Astrocyte (in vitro differentiated cells and primary cell): ENCODE data around the gene PPM1B. TPM values are rescaled to one million over a fixed set of nuclear protein-coding genes. Genes with fewer than 3 reads are reported as not detected.
A peak's percentile ranks its signal among the peaks of the same experiment; 100 is the strongest.

Experiments used
- DNase-seq: peaks from one replicate; pipeline ENCODE4 v3.0.0-alpha.2; 2010; ENCODE audit warnings: low read depth
- FAIRE-seq: peaks from 2 replicates; lab custom pipeline; 2011; peaks lifted over from hg19 to GRCh38; lab: Jason Lieb, UNC
- H2AFZ ChIP-seq: 2 replicates; pipeline ENCODE4 v1.6.0; 2012; ENCODE audit warnings: low read depth, low read length, inconsistent platforms
- H3K27ac ChIP-seq: 2 replicates; pipeline ENCODE4 v1.5.1; 2011; ENCODE audit warnings: low read depth, low read length, inconsistent platforms
- H3K27me3 ChIP-seq: 2 replicates; pipeline ENCODE4 v1.6.0; 2011; ENCODE audit warnings: low read length, inconsistent platforms; ENCODE audit not compliant: insufficient read depth
- H3K36me3 ChIP-seq: 2 replicates; pipeline ENCODE4 v1.5.1; 2011; ENCODE audit warnings: low read length, inconsistent platforms; ENCODE audit not compliant: insufficient read depth
- H3K4me1 ChIP-seq: 2 replicates; pipeline ENCODE4 v1.5.1; 2011; ENCODE audit warnings: low read length, inconsistent platforms; ENCODE audit not compliant: insufficient read depth
- H3K4me2 ChIP-seq: 2 replicates; pipeline ENCODE4 v1.6.0; 2012; ENCODE audit warnings: low read length, inconsistent platforms
- H3K4me3 ChIP-seq: 2 replicates; pipeline ENCODE4 v1.5.1; 2011; ENCODE audit warnings: low read depth, mild to moderate bottlenecking, low read length, inconsistent platforms; ENCODE audit not compliant: insufficient read depth
- H3K79me2 ChIP-seq: 2 replicates; pipeline ENCODE4 v1.6.0; 2012; ENCODE audit warnings: mild to moderate bottlenecking, low read length, inconsistent platforms; ENCODE audit not compliant: insufficient read depth
- H3K9ac ChIP-seq: 2 replicates; pipeline ENCODE4 v1.6.0; 2012; ENCODE audit warnings: mild to moderate bottlenecking, low read length, inconsistent platforms
- H3K9me3 ChIP-seq: 2 replicates; pipeline ENCODE4 v1.5.1; 2012; ENCODE audit warnings: low read depth, mild to moderate bottlenecking, low read length, inconsistent platforms; ENCODE audit not compliant: insufficient read depth
- H4K20me1 ChIP-seq: 2 replicates; pipeline ENCODE4 v1.6.0; 2012; ENCODE audit warnings: low read length, inconsistent platforms; ENCODE audit not compliant: insufficient read depth
- H3K27ac Mint-ChIP-seq: one replicate; pipeline ENCODE4 v1.8.0; 2021; ENCODE audit warnings: mild to moderate bottlenecking, mixed read lengths; ENCODE audit not compliant: unreplicated experiment
- H3K27me3 Mint-ChIP-seq: one replicate; pipeline ENCODE4 v1.8.0; 2021; ENCODE audit warnings: low read depth, mixed read lengths; ENCODE audit not compliant: unreplicated experiment
- H3K36me3 Mint-ChIP-seq: one replicate; pipeline ENCODE4 v1.8.0; 2021; ENCODE audit warnings: low read depth, mixed read lengths; ENCODE audit not compliant: unreplicated experiment
- H3K4me1 Mint-ChIP-seq: one replicate; pipeline ENCODE4 v1.8.0; 2021; ENCODE audit warnings: low read depth, mixed read lengths; ENCODE audit not compliant: unreplicated experiment
- H3K4me3 Mint-ChIP-seq: one replicate; pipeline ENCODE4 v1.8.0; 2021; ENCODE audit warnings: mild to moderate bottlenecking, moderate library complexity, mixed read lengths; ENCODE audit not compliant: unreplicated experiment
- H3K9me3 Mint-ChIP-seq: one replicate; pipeline ENCODE4 v1.8.0; 2021; ENCODE audit warnings: mild to moderate bottlenecking, mixed read lengths; ENCODE audit not compliant: unreplicated experiment
- CTCF ChIP-seq: IDR thresholded peaks from 2 replicates; pipeline ENCODE4 v1.5.1; 2011; ENCODE audit warnings: low read depth, mild to moderate bottlenecking, inconsistent platforms, low read length, moderate library complexity; ENCODE audit not compliant: insufficient read depth
- EZH2 ChIP-seq: IDR thresholded peaks from 2 replicates; pipeline ENCODE4 v1.6.1; 2012; ENCODE audit warnings: mild to moderate bottlenecking, low read length, inconsistent platforms; ENCODE audit not compliant: insufficient read depth
- total RNA-seq: library from RNA; stranded (reverse); gene quantifications from 2 replicates; pipeline ENCODE4 v1.2.1, GENCODE V29; 2021

The PPM1B gene
- total RNA-seq, 1 donor from 2014 or later, result 39.4 TPM

GRCh38 chr2:44230378-44230777 lies 61.7 kb downstream of the PPM1B start:
- Histone ChIP-seq H3K27ac (no peak overlapping the region), H2AFZ (no peak overlapping the region), H3K79me2 (no peaks in the 10 kb centered on the region), H3K4me3 (no peak overlapping the region), H3K9me3 (no peaks in the 10 kb centered on the region), H3K27me3 (no peaks in the 10 kb centered on the region), H4K20me1 (peaks cover 3% of the 10 kb centered on the region), H3K4me1 (peaks cover 17% of the 10 kb centered on the region), H3K9ac (no peak overlapping the region), H3K4me2 (no peak overlapping the region), H3K36me3 (no peaks in the 10 kb centered on the region)
- FAIRE-seq (no peak), DNase-seq (no peak)
- Mint-ChIP-seq H3K27ac (no peak overlapping the region), H3K9me3 (no peaks in the 10 kb centered on the region), H3K36me3 (no peaks in the 10 kb centered on the region), H3K4me1 (peaks cover 13% of the 10 kb centered on the region), H3K27me3 (no peaks in the 10 kb centered on the region), H3K4me3 (no peak overlapping the region)
- TF ChIP-seq EZH2 (no peak), CTCF (no peak)

- no peak for TF ChIP-seq CTCF
- TF ChIP-seq EZH2, result no peak
- Mint-ChIP-seq H3K9me3 (no peaks in the 10 kb centered on the region), H3K36me3 (no peaks in the 10 kb centered on the region), H3K4me1 (peaks cover 13% of the 10 kb centered on the region), H3K27ac (peak overlapping the region; percentile 75), H3K27me3 (no peaks in the 10 kb centered on the region), H3K4me3 (no peak overlapping the region)
- H3K79me2 ChIP-seq, result no peaks in the 10 kb centered on the region
- FAIRE-seq (peak; percentile 89), DNase-seq (peak; percentile 72)
- H3K9me3 ChIP-seq, result no peaks in the 10 kb centered on the region
- no peak overlapping the region for H2AFZ ChIP-seq
- H3K4me1 ChIP-seq, result peaks cover 17% of the 10 kb centered on the region
- no peaks in the 10 kb centered on the region for H4K20me1 ChIP-seq
- H3K4me2 ChIP-seq, result peak overlapping the region; percentile 57
- no peaks in the 10 kb centered on the region for H3K27me3 ChIP-seq
- H3K36me3 ChIP-seq, result no peaks in the 10 kb centered on the region
- no peak overlapping the region for H3K4me3 ChIP-seq
- H3K9ac ChIP-seq, result peak overlapping the region; percentile 15
- peak overlapping the region; percentile 58 for H3K27ac ChIP-seq
Measured at GRCh38 chr2:44233450-44234128, 64.9 kb downstream of the PPM1B start.

- H3K27ac ChIP-seq, result no peak overlapping the region
- H3K27ac Mint-ChIP-seq, result no peak overlapping the region
Measured at GRCh38 chr2:44237221-44237620, 68.5 kb downstream of the PPM1B start.

More at GRCh38 chr2:44237221-44237620, 68.5 kb downstream of the PPM1B start:
- no peaks in the 10 kb centered on the region for H3K36me3 ChIP-seq
- no peaks in the 10 kb centered on the region for H4K20me1 ChIP-seq
- H3K9ac ChIP-seq, result no peak overlapping the region
- FAIRE-seq (no peak), DNase-seq (no peak)
- TF ChIP-seq EZH2 (no peak), CTCF (no peak)
- no peak overlapping the region for H2AFZ ChIP-seq
- Mint-ChIP-seq H3K4me1 (peaks cover 11% of the 10 kb centered on the region), H3K27me3 (no peaks in the 10 kb centered on the region), H3K4me3 (no peak overlapping the region), H3K36me3 (no peaks in the 10 kb centered on the region), H3K9me3 (no peaks in the 10 kb centered on the region)
- no peak overlapping the region for H3K4me3 ChIP-seq
- no peaks in the 10 kb centered on the region for H3K27me3 ChIP-seq
- peaks cover 17% of the 10 kb centered on the region for H3K4me1 ChIP-seq
- H3K4me2 ChIP-seq, result no peak overlapping the region
- H3K79me2 ChIP-seq, result no peaks in the 10 kb centered on the region
- no peaks in the 10 kb centered on the region for H3K9me3 ChIP-seq
